Progenitor cell of endocrine pancreas (in vitro differentiated cells): ENCODE measurements around the gene GPR42. TPM values are rescaled to one million over a fixed set of nuclear protein-coding genes. Genes with fewer than 3 reads are reported as not detected.

Experiments
- DNase-seq: peaks from one replicate; pipeline ENCODE4 v3.0.0; 2021; ENCODE audit warnings: low spot score; ENCODE audit not compliant: unreplicated experiment
- H3K27ac Mint-ChIP-seq: 2 replicates; pipeline ENCODE4 v1.8.0; 2021; ENCODE audit warnings: mild to moderate bottlenecking, moderate library complexity, mixed read lengths
- H3K27me3 Mint-ChIP-seq: 2 replicates; pipeline ENCODE4 v1.8.0; 2021; ENCODE audit warnings: mixed read lengths
- H3K36me3 Mint-ChIP-seq: 2 replicates; pipeline ENCODE4 v1.8.0; 2022; ENCODE audit warnings: mixed read lengths; ENCODE audit not compliant: insufficient read depth
- H3K4me1 Mint-ChIP-seq: 2 replicates; pipeline ENCODE4 v1.8.0; 2021; ENCODE audit warnings: low read depth, mixed read lengths
- H3K4me3 Mint-ChIP-seq: 2 replicates; pipeline ENCODE4 v1.8.0; 2021; ENCODE audit warnings: low read depth, mild to moderate bottlenecking, moderate library complexity, mixed read lengths
- H3K9me3 Mint-ChIP-seq: 2 replicates; pipeline ENCODE4 v1.8.0; 2021; ENCODE audit warnings: low read depth, mixed read lengths
- CTCF ChIP-seq: fragments of 200-600 bp; sonication (generic); IDR thresholded peaks from one replicate; pipeline ENCODE4 v1.5.0; 2021; ENCODE audit warnings: antibody characterized with exemption, mild to moderate bottlenecking; ENCODE audit not compliant: unreplicated experiment
- total RNA-seq: library from RNA; stranded (reverse); gene quantifications from 2 replicates; pipeline ENCODE4 v1.2.1, GENCODE V29; 2021

Gene GPR42
- total RNA-seq, 1 donor from 2014 or later, result not detected

GRCh38 chr19:35351411-35352176 lies 19.3 kb upstream of the GPR42 start:
- Mint-ChIP-seq H3K9me3 (no peaks in the 10 kb centered on the region), H3K36me3 (no peaks in the 10 kb centered on the region), H3K4me1 (peaks cover 2% of the 10 kb centered on the region), H3K4me3 (no peak overlapping the region), H3K27ac (no peak overlapping the region), H3K27me3 (peaks cover 17% of the 10 kb centered on the region)
- TF ChIP-seq CTCF, result no peak
- DNase-seq, result no peak

GRCh38 chr19:35352177-35352447 lies 18.8 kb upstream of the GPR42 start:
- Mint-ChIP-seq H3K4me1 (peaks cover 2% of the 10 kb centered on the region), H3K27ac (no peak overlapping the region), H3K4me3 (no peak overlapping the region), H3K36me3 (no peaks in the 10 kb centered on the region), H3K27me3 (peaks cover 12% of the 10 kb centered on the region), H3K9me3 (no peaks in the 10 kb centered on the region)
- no peak for DNase-seq
- TF ChIP-seq CTCF, result no peak

GRCh38 chr19:35352448-35353304 lies 18.2 kb upstream of the GPR42 start:
- Mint-ChIP-seq H3K9me3 (no peaks in the 10 kb centered on the region), H3K4me1 (peaks cover 2% of the 10 kb centered on the region), H3K27me3 (peaks cover 6% of the 10 kb centered on the region), H3K4me3 (no peak overlapping the region), H3K36me3 (no peaks in the 10 kb centered on the region), H3K27ac (no peak overlapping the region)
- peak; percentile 65 for DNase-seq
- peak; percentile 81 for TF ChIP-seq CTCF

- Mint-ChIP-seq H3K4me1 (peaks cover 2% of the 10 kb centered on the region), H3K4me3 (no peak overlapping the region), H3K36me3 (no peaks in the 10 kb centered on the region), H3K9me3 (no peaks in the 10 kb centered on the region), H3K27me3 (peaks cover 3% of the 10 kb centered on the region), H3K27ac (no peak overlapping the region)
- no peak for TF ChIP-seq CTCF
- DNase-seq, result no peak
Measured at GRCh38 chr19:35353635-35354034, 17.2 kb upstream of the GPR42 start.

- H3K4me1 Mint-ChIP-seq, result peaks cover 2% of the 10 kb centered on the region
- no peak for DNase-seq
- H3K9me3 Mint-ChIP-seq, result no peaks in the 10 kb centered on the region
- no peaks in the 10 kb centered on the region for H3K36me3 Mint-ChIP-seq
- H3K27ac Mint-ChIP-seq, result no peak overlapping the region
- no peaks in the 10 kb centered on the region for H3K27me3 Mint-ChIP-seq
- TF ChIP-seq CTCF, result no peak
- no peak overlapping the region for H3K4me3 Mint-ChIP-seq
Measured at GRCh38 chr19:35354898-35355297, 16.0 kb upstream of the GPR42 start.
